Measurements from ENCODE around the gene CD4. TPM values are rescaled to one million over a fixed set of nuclear protein-coding genes. Genes with fewer than 3 reads are reported as not detected.

Gene CD4
- total RNA-seq, 2 donors from 2014 or later = 6.2 to 13.4 TPM

DNA sequence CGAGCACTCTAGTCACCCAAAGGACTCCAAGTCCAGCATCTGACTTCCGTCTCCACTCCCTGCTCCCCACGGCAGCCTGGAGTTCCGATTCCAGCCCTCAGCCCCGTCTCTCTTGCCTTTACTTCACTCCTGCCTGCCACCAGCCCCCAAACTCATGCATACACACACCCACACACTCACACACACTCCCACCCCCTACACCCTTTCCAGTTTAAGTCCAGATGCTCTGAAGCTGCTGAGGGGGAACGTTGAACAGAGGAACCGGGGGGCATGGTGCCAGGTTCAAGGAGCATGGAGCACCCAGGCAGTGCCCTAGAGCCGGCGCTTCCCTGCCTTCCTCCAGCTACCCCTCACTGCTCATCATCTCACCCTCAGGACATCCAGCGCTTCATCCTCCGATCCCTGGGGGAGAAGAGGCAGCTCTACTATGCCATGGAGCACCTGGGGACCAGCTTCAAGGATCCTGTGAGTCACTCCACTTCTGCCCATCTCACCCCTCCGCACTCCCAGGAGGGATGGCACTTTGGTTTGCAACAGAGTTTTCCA is 42.2 kb downstream of the CD4 start:
- no peaks in the 10 kb centered on the region for H3K4me1 ChIP-seq
- no peak overlapping the region for H3K4me3 ChIP-seq
- no peaks in the 10 kb centered on the region for H3K9me3 ChIP-seq
- H3K36me3 ChIP-seq = no peaks in the 10 kb centered on the region
- intact Hi-C loops (cut with DNase I) = no loop called here
- no peak overlapping the region for H3K27ac ChIP-seq
- H3K9ac ChIP-seq (ENCODE audit: low read depth in 2 of 2, low read length in 2 of 2) = no peak overlapping the region
- DNase-seq = no peak
- TF ChIP-seq CTCF (IDR thresholded peaks at IDR 0.05) = no peak
- peaks cover 16% of the 10 kb centered on the region for H3K27me3 ChIP-seq

- H3K4me1 ChIP-seq = no peaks in the 10 kb centered on the region
- no peak for TF ChIP-seq CTCF (IDR thresholded peaks at IDR 0.05)
- no peak overlapping the region for H3K9ac ChIP-seq (ENCODE audit: low read depth in 2 of 2, low read length in 2 of 2)
- no peak overlapping the region for H3K4me3 ChIP-seq
- no peak overlapping the region for H3K27ac ChIP-seq
- intact Hi-C loops (cut with DNase I) = no loop called here
- peaks cover 16% of the 10 kb centered on the region for H3K27me3 ChIP-seq
- no peaks in the 10 kb centered on the region for H3K9me3 ChIP-seq
- no peaks in the 10 kb centered on the region for H3K36me3 ChIP-seq
- DNase-seq = no peak
These were observed 42.8 kb downstream of the CD4 start for GRCh38 chr12:6832125-6832524.

DNA sequence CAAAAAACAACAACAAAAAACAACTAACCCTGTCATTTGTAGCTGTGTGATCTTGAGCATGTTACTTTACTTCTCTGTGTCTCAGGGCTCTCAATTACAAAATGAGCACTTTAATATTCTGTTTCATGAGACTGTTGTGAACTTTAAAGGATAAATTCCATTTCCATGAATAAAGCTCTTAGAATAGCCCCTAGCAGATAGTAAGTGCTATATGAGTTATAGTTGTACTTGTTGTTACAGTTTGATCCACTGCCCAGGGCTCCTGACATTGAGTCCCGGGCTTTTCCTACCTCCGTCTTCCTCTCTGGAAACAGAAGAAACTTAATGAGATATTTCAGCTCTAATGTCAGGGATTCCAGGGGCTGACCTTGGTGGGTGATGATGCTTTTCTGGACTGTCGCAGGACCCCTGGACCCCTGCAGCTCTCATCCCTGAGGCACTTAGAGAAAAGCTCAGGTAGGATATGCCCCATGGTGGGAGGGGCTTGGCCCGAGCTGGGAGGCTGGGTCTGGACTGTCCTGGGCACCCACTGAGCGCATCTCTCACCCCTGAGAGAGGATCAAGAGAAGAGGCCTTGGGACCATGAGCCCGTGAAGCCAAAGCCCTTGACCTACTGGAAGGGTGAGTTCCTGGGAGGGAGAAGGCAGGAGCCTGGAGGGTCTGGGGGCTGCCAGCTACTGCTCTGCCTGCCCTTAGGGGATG is 44.0 kb downstream of the CD4 start:
- DNase-seq = no peak
- no peak overlapping the region for H3K27ac ChIP-seq
- no peaks in the 10 kb centered on the region for H3K36me3 ChIP-seq

DNA sequence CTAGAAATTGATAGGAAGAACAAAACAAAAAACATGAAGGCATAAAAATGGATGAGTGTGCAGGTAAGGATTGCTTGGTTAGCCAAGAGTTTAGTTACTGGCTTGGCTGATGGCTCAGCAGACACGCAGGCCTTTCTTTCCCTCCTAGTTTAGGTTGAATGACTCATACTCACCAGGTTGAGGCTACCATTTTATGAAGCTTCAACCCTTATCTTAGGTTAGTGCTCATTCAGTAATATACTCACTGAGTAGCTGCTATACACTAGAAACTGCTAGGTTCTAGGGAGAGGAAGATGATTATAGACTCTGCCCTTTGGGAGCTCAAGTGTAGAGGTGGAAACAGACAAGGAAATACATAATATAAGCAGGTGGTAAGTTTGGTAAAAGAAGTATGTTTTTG is 44.9 kb downstream of the CD4 start:
- Histone ChIP-seq H3K4me1 (no peaks in the 10 kb centered on the region), H3K27me3 (peaks cover 10% of the 10 kb centered on the region), H3K36me3 (no peaks in the 10 kb centered on the region), H3K4me3 (no peak overlapping the region), H3K27ac (no peak overlapping the region), H3K9me3 (no peaks in the 10 kb centered on the region), H3K9ac (ENCODE audit: low read depth in 2 of 2, low read length in 2 of 2) (no peak overlapping the region)
- no peak for TF ChIP-seq CTCF (IDR thresholded peaks at IDR 0.05)
- DNase-seq = no peak
- intact Hi-C loops (cut with DNase I) = no loop called here

More for the DNA sequence above, 44.0 kb downstream of the CD4 start:
- Histone ChIP-seq H3K4me1 (no peaks in the 10 kb centered on the region), H3K27me3 (peaks cover 16% of the 10 kb centered on the region), H3K9ac (ENCODE audit: low read depth in 2 of 2, low read length in 2 of 2) (no peak overlapping the region), H3K4me3 (no peak overlapping the region), H3K9me3 (no peaks in the 10 kb centered on the region)
- TF ChIP-seq CTCF (IDR thresholded peaks at IDR 0.05) = no peak
- intact Hi-C loops (cut with DNase I) = no loop called here

GRCh38 chr12:6834873-6835272 is 45.5 kb downstream of the CD4 start:
- intact Hi-C loops (cut with DNase I) = no loop called here
- Histone ChIP-seq H3K27ac (no peak overlapping the region), H3K27me3 (peaks cover 4% of the 10 kb centered on the region), H3K4me1 (no peaks in the 10 kb centered on the region), H3K9me3 (no peaks in the 10 kb centered on the region), H3K9ac (ENCODE audit: low read depth in 2 of 2, low read length in 2 of 2) (no peak overlapping the region), H3K4me3 (no peak overlapping the region), H3K36me3 (no peaks in the 10 kb centered on the region)
- TF ChIP-seq CTCF (IDR thresholded peaks at IDR 0.05) = no peak
- no peak for DNase-seq
